HG02798 (cell line): ENCODE measurements around the gene ACTRT2.

ENCODE experiments used
- ATAC-seq: cut with Tn5 transposase; IDR thresholded peaks from one replicate; pipeline ENCODE4 v1.9.1; 2021; ENCODE audit warnings: mild to moderate bottlenecking; ENCODE audit not compliant: unreplicated experiment, poor library complexity

ACTRT2 gene

DNA sequence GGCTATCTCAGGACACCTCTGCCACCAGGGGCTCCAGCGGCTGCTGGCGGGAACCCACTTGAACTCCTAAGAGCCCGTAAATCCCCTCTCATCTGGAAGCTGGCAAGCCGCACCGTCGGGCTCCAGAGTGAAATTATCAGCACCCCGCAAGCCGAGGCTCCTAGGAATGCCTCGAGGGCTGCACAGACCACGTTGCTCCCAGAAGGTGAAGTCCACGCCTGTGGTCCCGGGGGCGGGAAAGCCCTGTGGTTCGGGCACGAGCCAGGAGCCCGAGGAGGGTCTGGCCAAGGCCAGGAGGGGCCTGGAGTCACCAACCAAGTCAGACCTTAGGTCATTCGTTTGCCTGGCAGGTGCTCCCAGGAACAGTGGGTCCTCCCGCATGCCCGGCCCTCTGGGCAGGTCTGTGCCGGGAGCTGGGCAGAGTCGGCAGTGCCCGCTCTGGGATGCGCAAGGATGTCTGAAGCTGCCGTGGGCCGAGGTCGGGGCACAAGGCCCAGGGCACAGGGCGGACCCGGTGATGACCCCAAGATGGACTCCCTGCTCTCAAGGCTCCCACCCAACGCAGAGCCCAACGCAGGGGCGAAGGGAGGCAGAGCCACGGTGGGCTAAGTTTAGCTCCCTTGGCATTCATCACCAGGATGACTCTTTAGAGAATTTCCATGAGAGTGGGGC lies 8.9 kb downstream of the ACTRT2 start:
- no peak for ATAC-seq

- no peak for ATAC-seq
Observed at GRCh38 chr1:3030663-3031381, 9.6 kb downstream of the ACTRT2 start.

DNA sequence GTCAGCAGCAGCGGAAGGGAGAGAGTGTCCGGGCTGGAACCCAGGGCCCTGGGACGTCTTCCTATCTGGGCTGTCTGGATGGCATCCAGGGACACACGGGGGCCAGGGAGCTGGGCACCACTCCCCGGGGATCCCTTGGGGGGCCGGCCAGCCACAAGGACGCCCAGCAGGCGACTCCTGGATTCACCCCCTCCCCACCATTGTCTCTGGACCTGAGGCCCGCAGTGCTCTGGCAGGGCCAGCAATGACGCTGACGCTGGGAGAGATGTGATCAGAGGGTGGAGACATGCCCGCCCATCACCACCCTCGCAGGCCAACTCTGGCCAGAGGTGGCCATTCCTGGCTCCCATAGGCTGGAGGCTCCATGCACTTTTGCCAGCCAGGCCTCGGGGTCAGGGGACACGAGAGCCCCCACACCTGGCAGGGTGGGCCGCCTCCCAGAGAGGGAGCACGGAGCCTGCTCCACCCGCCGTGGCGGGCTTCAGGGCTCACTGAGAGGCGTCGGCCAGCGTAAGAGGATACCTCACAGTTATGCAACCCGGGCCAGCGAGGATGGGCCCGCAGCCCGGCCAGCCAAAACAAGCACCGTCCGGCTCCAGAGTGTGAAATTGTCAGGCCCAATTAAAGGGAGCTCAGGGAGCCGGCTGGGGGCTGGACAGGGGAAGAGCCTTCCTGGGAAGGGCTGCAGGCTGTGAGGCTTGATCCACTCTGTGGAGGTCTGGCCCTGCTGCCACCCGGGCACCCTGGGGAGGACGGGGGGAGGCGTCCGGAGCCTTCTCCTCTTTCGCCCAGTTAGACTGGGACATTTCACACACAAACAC lies 10.3 kb downstream of the ACTRT2 start:
- ATAC-seq, result no peak

DNA sequence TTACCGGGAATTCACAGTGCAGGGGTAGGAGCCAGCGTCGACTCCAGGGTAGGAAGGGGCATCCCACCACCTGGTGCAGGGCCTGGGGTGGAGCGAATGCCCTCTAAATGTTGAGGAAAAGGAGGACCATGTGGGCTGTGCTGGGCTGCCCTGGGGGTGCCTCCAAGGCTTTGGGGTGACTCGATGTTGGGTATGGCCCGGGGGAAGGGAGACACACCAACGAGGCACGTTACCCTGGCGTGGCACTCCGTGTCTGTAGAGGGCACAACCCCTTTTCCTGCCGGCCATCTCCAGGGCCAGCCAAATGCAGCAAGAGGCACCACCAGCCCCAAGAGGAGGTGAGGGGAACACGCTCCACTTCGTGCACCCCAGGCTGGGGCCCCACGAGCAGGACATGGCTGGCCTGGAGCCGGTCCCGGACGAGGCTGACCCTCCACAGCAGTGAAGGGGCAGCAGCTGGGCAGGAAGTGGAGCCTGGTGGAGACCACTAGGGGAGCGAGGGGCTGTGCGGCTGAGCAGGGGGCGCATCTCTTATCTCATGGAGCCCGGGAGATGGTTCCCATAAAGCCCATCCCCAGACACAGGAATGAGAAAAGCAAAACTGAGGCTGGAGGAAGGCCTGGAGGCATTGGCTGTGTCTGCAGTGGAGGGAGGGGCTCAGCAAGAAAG lies 11.2 kb downstream of the ACTRT2 start:
- ATAC-seq, result no peak

DNA sequence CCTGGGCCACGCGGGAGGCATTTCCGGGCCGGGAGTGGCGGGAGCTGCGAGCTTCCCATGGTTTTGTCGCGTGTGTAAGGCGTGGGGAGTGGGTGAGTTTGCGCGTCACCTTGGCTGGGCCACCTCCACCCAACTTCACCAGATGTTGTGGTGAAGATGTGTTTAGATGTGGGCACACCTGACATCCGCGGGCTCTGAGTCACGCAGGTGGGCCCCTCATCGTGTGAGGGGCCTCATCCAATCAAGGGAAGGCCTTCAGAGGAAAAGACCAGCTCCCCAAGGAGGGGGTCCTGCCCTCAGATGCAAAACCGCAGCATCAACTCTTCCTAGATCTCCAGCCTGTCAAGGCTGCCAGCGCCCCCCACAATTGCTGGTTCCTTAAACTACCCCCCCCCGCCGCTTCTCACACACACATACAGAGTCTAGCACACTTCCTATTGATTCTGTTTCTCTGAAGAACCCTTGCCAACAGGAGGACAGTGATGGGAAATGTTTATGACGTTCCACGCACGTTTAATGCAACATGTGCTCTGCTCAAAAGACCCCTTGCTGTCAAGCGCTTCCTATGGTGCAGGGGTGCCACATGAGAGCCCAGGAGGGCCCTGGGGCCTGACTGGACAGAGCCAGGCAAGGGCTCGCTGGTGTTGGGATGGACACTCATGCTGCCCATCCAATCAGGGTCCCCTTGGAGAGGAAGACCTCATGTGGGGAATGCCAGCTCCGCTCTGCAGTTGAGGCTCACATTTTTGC lies 11.9 kb downstream of the ACTRT2 start:
- no peak for ATAC-seq

GRCh38 chr1:3033790-3034090 lies 12.5 kb downstream of the ACTRT2 start:
- ATAC-seq, result no peak

DNA sequence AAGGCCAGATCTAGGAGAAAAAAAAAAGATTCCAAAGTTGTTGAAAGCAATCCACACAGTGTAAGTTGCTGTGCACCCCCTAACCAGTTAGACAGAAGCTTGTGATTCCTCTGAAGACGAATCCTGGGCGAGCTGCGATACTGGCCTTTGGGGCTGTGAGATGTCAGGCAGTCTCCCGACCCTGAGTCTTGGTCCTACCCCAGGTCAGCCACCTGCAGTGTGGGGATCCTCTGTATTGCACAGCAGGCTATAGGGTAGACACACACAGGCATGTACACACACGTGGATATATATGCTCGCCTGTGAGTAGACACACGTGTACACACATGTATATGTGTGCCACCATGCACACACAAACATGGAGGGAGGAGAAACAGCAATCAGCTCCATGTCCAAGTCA lies 12.9 kb downstream of the ACTRT2 start:
- ATAC-seq, result no peak

- ATAC-seq, result no peak
Observed at GRCh38 chr1:3034728-3035562, 13.7 kb downstream of the ACTRT2 start.

DNA sequence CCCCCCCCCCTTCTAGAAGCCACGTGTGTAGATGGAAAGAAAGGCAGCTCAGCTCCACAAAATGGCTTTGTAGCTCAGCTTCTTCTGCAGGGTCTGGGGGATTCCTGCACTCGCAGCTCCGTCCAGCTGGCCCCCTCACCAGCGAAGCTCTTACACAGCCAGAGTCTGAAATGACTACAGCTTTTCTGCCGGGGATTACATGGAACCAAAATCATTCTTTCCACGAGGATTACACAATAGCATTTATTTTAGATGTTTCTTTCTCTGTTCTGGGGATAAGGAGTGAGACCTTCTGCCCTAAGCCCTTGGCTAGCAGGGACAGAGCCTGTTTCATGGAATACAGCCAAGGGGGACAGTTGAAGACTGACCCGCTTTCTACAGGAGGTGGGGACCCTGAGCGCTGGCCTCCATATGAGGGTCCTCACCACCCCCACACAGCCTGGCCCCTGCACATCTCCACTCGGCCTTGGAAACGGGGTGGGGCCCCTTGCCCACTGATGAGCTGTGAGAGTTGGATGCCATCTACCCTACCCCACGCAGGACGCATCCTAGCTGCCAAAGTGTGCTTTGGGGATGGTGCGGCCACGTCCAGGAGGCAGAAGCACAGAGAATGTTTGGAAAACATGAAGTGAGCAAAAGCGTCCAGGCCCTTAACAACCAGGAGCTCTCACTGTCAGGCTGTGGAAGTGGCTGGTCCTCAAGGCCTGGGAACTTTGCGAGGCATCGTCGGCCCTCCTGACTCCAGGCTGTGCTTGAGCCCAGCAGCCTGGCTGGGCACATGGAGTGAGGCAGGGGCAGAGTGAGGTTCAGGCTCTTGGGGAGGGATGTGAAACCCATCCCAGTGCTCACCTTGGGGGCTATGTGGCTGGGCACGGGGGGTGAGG lies 14.5 kb downstream of the ACTRT2 start:
- no peak for ATAC-seq

GRCh38 chr1:3036447-3037280 lies 15.4 kb downstream of the ACTRT2 start:
- no peak for ATAC-seq

DNA sequence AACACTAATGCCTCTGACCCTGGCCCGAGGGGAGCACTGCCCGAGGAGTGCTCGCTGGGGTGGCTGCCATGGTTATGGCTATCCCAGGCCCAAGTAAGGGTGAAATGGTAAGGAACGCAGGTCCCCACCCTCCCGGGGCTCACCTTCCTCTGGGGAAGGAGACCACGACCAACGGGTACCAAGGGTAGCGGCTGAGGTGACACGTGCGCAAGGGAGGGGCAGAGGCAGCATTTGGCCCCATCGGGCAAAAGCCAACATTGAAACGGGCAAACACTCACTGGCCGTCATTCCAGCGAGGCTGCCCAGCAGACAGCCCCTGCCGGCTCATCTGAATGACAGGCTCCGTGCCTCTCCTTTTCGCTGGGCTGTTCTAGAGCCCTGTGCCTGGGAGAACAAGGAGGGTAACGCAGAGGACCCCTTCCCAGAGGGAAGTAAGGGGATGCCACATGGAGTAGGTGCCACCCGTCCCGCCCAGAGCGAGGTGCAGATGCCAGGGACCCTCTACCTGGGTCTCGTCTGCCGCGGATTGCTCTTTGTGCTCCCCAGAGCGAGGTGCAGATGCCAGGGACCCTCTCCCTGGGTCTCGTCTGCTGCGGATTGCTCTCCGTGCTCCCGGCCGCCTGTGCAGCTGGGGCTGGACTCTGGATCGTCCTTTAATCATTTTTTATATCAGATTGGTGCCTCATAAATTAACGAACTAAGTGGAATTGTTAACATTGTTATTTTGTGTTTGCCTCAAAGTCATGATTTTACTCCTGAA lies 16.2 kb downstream of the ACTRT2 start:
- ATAC-seq, result no peak

DNA sequence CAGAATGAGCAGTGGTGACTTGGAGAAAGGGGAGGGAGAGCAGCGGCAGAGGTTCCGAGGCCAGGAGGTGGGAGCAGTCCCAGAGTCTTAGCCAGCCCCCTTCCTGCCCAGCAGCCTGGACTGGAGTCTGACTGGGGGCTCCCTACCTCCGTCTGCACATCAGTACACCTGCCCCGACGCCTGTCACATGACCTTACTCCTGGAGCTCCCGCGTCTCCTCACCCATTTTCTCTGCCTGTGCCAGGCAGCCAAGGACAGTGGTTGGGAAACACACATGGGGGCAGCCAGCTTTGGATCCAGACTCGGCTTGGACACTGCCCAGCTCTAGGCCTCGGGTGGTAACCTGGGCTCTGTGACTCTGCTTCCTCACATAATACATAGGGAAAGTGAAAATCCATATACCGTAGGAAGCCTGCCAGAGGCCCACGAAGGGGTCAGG lies 16.9 kb downstream of the ACTRT2 start:
- no peak for ATAC-seq

DNA sequence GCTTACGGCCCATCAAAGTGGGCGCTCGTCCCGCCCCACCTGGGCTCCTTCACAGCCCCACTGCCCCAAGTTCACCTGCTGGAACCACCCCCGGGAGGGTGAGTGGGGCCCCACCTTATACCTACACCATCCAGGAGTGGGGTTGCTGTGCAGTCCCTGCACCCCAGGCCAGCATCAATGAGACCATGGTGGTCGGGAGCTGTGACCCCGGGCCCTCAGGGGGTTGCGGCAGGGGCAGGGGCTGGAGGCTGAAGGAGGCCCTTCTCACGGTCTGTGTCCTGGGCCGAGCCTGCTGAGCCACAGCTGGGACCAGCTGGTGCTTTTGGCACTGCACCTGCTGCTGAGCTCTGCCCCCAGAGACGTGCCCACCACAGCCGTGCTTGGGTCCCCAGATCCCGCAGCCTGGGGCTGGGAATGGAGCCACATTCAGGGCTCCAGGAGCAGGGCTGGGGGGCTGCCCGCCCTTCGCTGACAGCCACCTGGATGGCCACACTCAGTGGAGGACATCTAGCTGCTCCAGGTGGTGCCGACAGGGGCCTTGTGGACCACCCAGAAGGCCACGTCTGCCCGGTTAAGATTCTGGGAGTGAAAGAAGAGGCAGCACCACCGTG lies 17.4 kb downstream of the ACTRT2 start:
- no peak for ATAC-seq

DNA sequence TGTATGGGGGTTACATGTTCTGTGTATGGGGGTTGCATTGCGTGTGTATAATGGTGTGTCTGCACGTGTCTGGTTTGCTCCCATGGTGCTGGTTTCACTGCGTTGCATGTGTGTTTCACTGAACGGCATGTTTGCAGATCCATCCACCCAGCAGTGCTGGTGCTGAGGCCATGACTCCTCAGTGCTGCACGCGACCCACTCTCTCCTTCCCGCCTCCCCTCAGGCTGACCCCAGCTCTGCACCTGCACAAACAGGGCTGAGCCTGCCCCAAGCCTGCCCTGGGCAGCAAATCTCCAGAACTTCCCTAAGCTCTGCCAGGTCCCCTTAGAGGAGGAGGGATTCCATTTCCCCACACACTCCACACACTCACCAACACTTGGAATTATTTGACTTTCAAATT lies 18.7 kb downstream of the ACTRT2 start:
- ATAC-seq, result no peak

DNA sequence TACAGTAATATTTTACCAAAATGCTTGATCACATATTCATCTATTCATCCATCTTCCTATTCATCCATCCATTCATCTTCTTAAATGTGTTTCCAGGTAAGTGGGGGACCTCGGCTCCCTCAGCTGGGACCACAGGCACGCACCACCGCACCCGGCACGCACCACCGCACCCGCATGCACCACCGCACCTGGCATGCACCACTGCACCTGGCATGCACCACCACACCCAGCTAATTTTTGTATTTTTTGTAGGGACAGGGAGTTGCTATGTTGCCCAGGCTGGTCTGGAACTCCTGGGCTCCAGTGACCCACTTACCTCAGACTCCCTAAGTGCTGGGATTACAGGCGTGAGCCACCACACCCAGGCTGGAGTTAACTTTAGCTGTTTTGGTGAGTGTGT lies 21.2 kb downstream of the ACTRT2 start:
- no peak for ATAC-seq

GRCh38 chr1:3049164-3049563 lies 27.9 kb downstream of the ACTRT2 start:
- ATAC-seq, result no peak
